ENCODE measurements around the gene AAMP. TPM values are rescaled to one million over a fixed set of nuclear protein-coding genes. Genes with fewer than 3 reads are reported as not detected.
A peak's percentile ranks its signal among the peaks of the same experiment; 100 is the strongest.

The AAMP gene
- total RNA-seq, 2 experiments from 2014 or later, result 68.7 to 97.0 TPM

- peak overlapping the region; percentile 91 for H3K4me2 ChIP-seq (ENCODE audit: low read length)
- H3K4me1 ChIP-seq (ENCODE audit: insufficient read depth, low read length, poor library complexity, severe bottlenecking), result peaks cover 72% of the 10 kb centered on the region
- TF ChIP-seq, protein P1, sequence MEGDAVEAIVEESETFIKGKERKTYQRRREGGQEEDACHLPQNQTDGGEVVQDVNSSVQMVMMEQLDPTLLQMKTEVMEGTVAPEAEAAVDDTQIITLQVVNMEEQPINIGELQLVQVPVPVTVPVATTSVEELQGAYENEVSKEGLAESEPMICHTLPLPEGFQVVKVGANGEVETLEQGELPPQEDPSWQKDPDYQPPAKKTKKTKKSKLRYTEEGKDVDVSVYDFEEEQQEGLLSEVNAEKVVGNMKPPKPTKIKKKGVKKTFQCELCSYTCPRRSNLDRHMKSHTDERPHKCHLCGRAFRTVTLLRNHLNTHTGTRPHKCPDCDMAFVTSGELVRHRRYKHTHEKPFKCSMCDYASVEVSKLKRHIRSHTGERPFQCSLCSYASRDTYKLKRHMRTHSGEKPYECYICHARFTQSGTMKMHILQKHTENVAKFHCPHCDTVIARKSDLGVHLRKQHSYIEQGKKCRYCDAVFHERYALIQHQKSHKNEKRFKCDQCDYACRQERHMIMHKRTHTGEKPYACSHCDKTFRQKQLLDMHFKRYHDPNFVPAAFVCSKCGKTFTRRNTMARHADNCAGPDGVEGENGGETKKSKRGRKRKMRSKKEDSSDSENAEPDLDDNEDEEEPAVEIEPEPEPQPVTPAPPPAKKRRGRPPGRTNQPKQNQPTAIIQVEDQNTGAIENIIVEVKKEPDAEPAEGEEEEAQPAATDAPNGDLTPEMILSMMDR (conservative IDR thresholded peaks at IDR 0.05; ENCODE audit: low read length), result no peak
- TF ChIP-seq EZH2phosphoT487 (IDR thresholded peaks at IDR 0.05; ENCODE audit: borderline replicate concordance, low read depth, low read length), result no peak
- ChIA-PET POLR2A (interaction anchor here (0.7 to 8.8 kb wide), 5 partner anchors 7 to 23 kb away, joined by 3 to 143 read pairs (median 4); no protein-coding TSS in a partner anchor), CTCF (ENCODE audit: unreplicated experiment) (interaction anchor here (1.4 kb wide), 1 partner anchor 9 kb away, joined by 4 read pairs; no protein-coding TSS in a partner anchor)
- peaks cover 93% of the 10 kb centered on the region for H3K79me2 ChIP-seq (ENCODE audit: insufficient read depth, low read depth, low read length)
- no peak for DNase-seq (ENCODE audit: low spot score)
- BruUV-seq (replicated peaks), result no TSS peak
- intact Hi-C loops (cut with micrococcal nuclease; ENCODE audit: unreplicated experiment), result loop anchor here (1.0 kb wide), 1 partner anchor 8 kb away; no protein-coding TSS in a partner anchor
- H4K20me1 ChIP-seq (ENCODE audit: insufficient read depth, low read length), result peaks cover 59% of the 10 kb centered on the region
- H3K36me3 ChIP-seq (ENCODE audit: insufficient read depth, low read length), result peaks cover 74% of the 10 kb centered on the region
- peak overlapping the region; percentile 92 for H3K27ac ChIP-seq (ENCODE audit: low read depth, low read length, poor library complexity, severe bottlenecking)
- H2AFZ ChIP-seq (ENCODE audit: low read length), result no peak overlapping the region
- no peaks in the 10 kb centered on the region for H3K9me3 ChIP-seq (ENCODE audit: low read length)
- H3K4me3 ChIP-seq (ENCODE audit: low read depth, low read length, poor library complexity, severe bottlenecking), result peak overlapping the region; percentile 90
- no peaks in the 10 kb centered on the region for H3K9me2 ChIP-seq (ENCODE audit: insufficient read depth, low read length)
Observed at GRCh38 chr2:218221000-218221399, 48.9 kb downstream of the AAMP start.

GRCh38 chr2:218219934-218220333 is 50.0 kb downstream of the AAMP start:
- Histone ChIP-seq H3K79me2 (ENCODE audit: insufficient read depth, low read depth, low read length) (peaks cover 82% of the 10 kb centered on the region), H3K27ac (ENCODE audit: low read depth, low read length, poor library complexity, severe bottlenecking) (peak overlapping the region; percentile 92), H4K20me1 (ENCODE audit: insufficient read depth, low read length) (peaks cover 50% of the 10 kb centered on the region), H3K36me3 (ENCODE audit: insufficient read depth, low read length) (peaks cover 63% of the 10 kb centered on the region), H3K9me2 (ENCODE audit: insufficient read depth, low read length) (no peaks in the 10 kb centered on the region), H2AFZ (ENCODE audit: low read length) (no peak overlapping the region), H3K9me3 (ENCODE audit: low read length) (no peaks in the 10 kb centered on the region), H3K4me2 (ENCODE audit: low read length) (peak overlapping the region; percentile 91), H3K4me3 (ENCODE audit: low read depth, low read length, poor library complexity, severe bottlenecking) (peak overlapping the region; percentile 90), H3K4me1 (ENCODE audit: insufficient read depth, low read length, poor library complexity, severe bottlenecking) (peaks cover 63% of the 10 kb centered on the region)
- CTCF ChIA-PET (ENCODE audit: unreplicated experiment), result interaction anchor here (1.8 kb wide), 1 partner anchor 9 kb away, joined by 5 read pairs; no protein-coding TSS in a partner anchor
- POLR2A ChIA-PET, result interaction anchor here (0.6 to 8.8 kb wide), 5 partner anchors 8 to 67 kb away, joined by 3 to 143 read pairs (median 3); no protein-coding TSS in a partner anchor
- BruUV-seq (replicated peaks), result no TSS peak
- intact Hi-C loops (cut with micrococcal nuclease; ENCODE audit: unreplicated experiment), result loop anchor here (1.0 to 5.0 kb wide), 6 partner anchors 9 to 347 kb away; partner anchors contain the start of genes AAMP, CNOT9, CTDSP1 and PNKD
- no peak for TF ChIP-seq EZH2phosphoT487 (IDR thresholded peaks at IDR 0.05; ENCODE audit: borderline replicate concordance, low read depth, low read length)
- TF ChIP-seq, protein P1 (conservative IDR thresholded peaks at IDR 0.05; ENCODE audit: low read length), result no peak
- DNase-seq (ENCODE audit: low spot score), result no peak
